Activated naive CD8-positive, alpha-beta T cell treated with anti-CD3 and anti-CD28 coated beads for 36 hours (primary cell): ENCODE results near the gene ZSCAN16. TPM values are rescaled to one million over a fixed set of nuclear protein-coding genes. Genes with fewer than 3 reads are reported as not detected.

Experiments
- DNase-seq: peaks from one replicate; pipeline ENCODE4 v3.0.0; 2021
- H3K27ac Mint-ChIP-seq: one replicate; pipeline ENCODE4 v1.8.0; 2022; ENCODE audit warnings: mild to moderate bottlenecking, moderate library complexity, mixed read lengths
- H3K27me3 Mint-ChIP-seq: one replicate; pipeline ENCODE4 v1.8.0; 2022; ENCODE audit warnings: mild to moderate bottlenecking, mixed read lengths
- H3K36me3 Mint-ChIP-seq: one replicate; pipeline ENCODE4 v1.8.0; 2021; ENCODE audit warnings: mild to moderate bottlenecking, mixed read lengths
- H3K4me1 Mint-ChIP-seq: one replicate; pipeline ENCODE4 v1.8.0; 2021; ENCODE audit warnings: mixed read lengths
- H3K4me3 Mint-ChIP-seq: one replicate; pipeline ENCODE4 v1.8.0; 2022; ENCODE audit warnings: mild to moderate bottlenecking, moderate library complexity, mixed read lengths
- H3K9me3 Mint-ChIP-seq: one replicate; pipeline ENCODE4 v1.8.0; 2022; ENCODE audit warnings: mixed read lengths
- total RNA-seq, 2 experiments: library from RNA; stranded (reverse); gene quantifications; one replicate each; pipeline ENCODE4 v1.2.3, GENCODE V29; 2021

The ZSCAN16 gene
- total RNA-seq, 2 experiments from 2014 or later = 2.9 to 3.3 TPM

GRCh38 chr6:28176373-28176772 is 52.0 kb downstream of the ZSCAN16 start:
- peaks cover 2% of the 10 kb centered on the region for H3K36me3 Mint-ChIP-seq
- H3K9me3 Mint-ChIP-seq = peaks cover 2% of the 10 kb centered on the region
- H3K27ac Mint-ChIP-seq = no peak overlapping the region
- peaks cover 45% of the 10 kb centered on the region for H3K27me3 Mint-ChIP-seq
- no peaks in the 10 kb centered on the region for H3K4me1 Mint-ChIP-seq
- DNase-seq = no peak
- H3K4me3 Mint-ChIP-seq = no peak overlapping the region

Other genes with a start within 250 kb of the ZSCAN16 start
- not detected for gene OR2B2, start 212.2 kb upstream of the ZSCAN16 start, total RNA-seq
- not detected for gene OR2B6, start 167.4 kb upstream of the ZSCAN16 start, total RNA-seq
- 1 to 10 TPM; 4.3 TPM for gene ZNF165, start 44.0 kb upstream of the ZSCAN16 start, total RNA-seq
- gene ZKSCAN8, start 17.3 kb downstream of the ZSCAN16 start, total RNA-seq = 10 to 100 TPM; 13.8 to 14.6 TPM
- 1 to 10 TPM; 4.3 to 5.2 TPM for gene ZSCAN9, start 100.7 kb downstream of the ZSCAN16 start, total RNA-seq
- 1 to 10 TPM; 4.5 to 5.0 TPM for gene ZKSCAN4, start 127.7 kb downstream of the ZSCAN16 start, total RNA-seq
- under 1 TPM; 0.46 to 0.64 TPM for gene NKAPL, start 134.7 kb downstream of the ZSCAN16 start, total RNA-seq
- 1 to 10 TPM; 5.2 to 5.8 TPM for gene ZSCAN26, start 142.5 kb downstream of the ZSCAN16 start, total RNA-seq
- gene PGBD1, start 157.0 kb downstream of the ZSCAN16 start, total RNA-seq = 1 to 10 TPM; 3.4 to 3.8 TPM
- gene ZSCAN31, start 211.5 kb downstream of the ZSCAN16 start, total RNA-seq = 1 to 10 TPM; 2.5 to 3.0 TPM
- 1 to 10 TPM; 1.8 TPM for gene ZKSCAN3, start 225.3 kb downstream of the ZSCAN16 start, total RNA-seq